GM23248 (cell line): ENCODE data around the gene SELENOO.

Experiments used
- EZH2 ChIP-seq: fragments of 200-600 bp; sonication (generic); IDR thresholded peaks from 2 replicates; pipeline ENCODE4 v1.6.1; 2018; ENCODE audit warnings: antibody characterized with exemption, mild to moderate bottlenecking; ENCODE audit not compliant: insufficient read depth, poor library complexity, severe bottlenecking
- EZH2phosphoT487 ChIP-seq: fragments of 200-600 bp; sonication (generic); IDR thresholded peaks from 2 replicates; pipeline ENCODE4 v1.6.1; 2018; ENCODE audit warnings: antibody characterized with exemption, moderate library complexity, mild to moderate bottlenecking, low read depth; ENCODE audit not compliant: insufficient read depth

- TF ChIP-seq EZH2 (no peak), EZH2phosphoT487 (no peak)
These were observed 9.7 kb upstream of the SELENOO start for GRCh38 chr22:50190941-50191741.
